ENCODE measurements around the gene KIAA1328. TPM values are rescaled to one million over a fixed set of nuclear protein-coding genes. Genes with fewer than 3 reads are reported as not detected.

The KIAA1328 gene
- total and polyA plus RNA-seq, 9 of the 15 experiments (the other 6 are each of a cell fraction or from before 2014, with no cell fraction given) = 4.0 to 8.6 (median 7.4) TPM

DNA sequence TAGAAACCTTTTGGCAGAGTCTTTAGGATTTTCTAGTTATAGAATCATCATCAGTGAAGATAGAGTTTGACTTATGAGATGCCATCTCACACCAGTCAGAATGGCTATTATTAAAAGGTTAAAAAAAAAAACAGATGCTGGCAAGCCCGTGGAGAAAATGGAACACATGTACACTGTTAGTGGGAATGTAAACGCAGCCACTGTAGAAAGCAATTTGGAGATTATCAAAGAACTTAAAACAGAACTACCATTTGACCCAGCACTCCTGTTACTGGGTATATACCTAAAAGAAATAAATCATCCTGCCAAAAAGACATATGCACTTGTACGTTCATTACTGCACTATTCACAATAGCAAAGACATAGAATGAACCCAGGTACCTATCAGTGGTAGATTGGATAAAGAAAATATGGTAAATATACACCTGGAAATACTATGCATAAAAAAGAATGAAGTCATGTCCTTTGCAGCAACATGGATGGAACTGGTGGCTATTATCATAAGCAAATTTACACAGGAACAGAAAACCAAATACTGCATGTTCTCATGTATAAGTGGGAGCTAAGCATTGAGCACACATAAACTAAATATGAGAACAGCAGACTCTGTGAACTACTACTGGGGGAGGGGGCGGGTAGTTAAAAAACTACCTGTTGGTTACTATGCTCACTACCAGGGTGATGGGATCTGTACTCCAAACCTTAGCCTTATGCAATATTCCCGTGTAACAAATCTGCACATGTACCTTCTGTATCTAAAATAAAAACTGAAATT is 279.0 kb downstream of the KIAA1328 start (continued):
- TF ChIP-seq REST (IDR thresholded peaks at IDR 0.05; ENCODE audit: borderline replicate concordance) (no peak), REST (CRISPR knock-in tag; IDR thresholded peaks at IDR 0.05; ENCODE audit: low read depth) (no peak), NR3C1 (CRISPR knock-in tag; IDR thresholded peaks at IDR 0.05) (no peak), BACH1 (tag; IDR thresholded peaks at IDR 0.05) (no peak), RBM39 (optimal IDR thresholded peaks at IDR 0.05; ENCODE audit: low read depth, low read length) (no peak)
- TF ChIP-seq, protein P1, sequence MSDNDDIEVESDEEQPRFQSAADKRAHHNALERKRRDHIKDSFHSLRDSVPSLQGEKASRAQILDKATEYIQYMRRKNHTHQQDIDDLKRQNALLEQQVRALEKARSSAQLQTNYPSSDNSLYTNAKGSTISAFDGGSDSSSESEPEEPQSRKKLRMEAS (CRISPR knock-in tag; IDR thresholded peaks at IDR 0.05) = no peak
- TF ChIP-seq, protein P2, sequence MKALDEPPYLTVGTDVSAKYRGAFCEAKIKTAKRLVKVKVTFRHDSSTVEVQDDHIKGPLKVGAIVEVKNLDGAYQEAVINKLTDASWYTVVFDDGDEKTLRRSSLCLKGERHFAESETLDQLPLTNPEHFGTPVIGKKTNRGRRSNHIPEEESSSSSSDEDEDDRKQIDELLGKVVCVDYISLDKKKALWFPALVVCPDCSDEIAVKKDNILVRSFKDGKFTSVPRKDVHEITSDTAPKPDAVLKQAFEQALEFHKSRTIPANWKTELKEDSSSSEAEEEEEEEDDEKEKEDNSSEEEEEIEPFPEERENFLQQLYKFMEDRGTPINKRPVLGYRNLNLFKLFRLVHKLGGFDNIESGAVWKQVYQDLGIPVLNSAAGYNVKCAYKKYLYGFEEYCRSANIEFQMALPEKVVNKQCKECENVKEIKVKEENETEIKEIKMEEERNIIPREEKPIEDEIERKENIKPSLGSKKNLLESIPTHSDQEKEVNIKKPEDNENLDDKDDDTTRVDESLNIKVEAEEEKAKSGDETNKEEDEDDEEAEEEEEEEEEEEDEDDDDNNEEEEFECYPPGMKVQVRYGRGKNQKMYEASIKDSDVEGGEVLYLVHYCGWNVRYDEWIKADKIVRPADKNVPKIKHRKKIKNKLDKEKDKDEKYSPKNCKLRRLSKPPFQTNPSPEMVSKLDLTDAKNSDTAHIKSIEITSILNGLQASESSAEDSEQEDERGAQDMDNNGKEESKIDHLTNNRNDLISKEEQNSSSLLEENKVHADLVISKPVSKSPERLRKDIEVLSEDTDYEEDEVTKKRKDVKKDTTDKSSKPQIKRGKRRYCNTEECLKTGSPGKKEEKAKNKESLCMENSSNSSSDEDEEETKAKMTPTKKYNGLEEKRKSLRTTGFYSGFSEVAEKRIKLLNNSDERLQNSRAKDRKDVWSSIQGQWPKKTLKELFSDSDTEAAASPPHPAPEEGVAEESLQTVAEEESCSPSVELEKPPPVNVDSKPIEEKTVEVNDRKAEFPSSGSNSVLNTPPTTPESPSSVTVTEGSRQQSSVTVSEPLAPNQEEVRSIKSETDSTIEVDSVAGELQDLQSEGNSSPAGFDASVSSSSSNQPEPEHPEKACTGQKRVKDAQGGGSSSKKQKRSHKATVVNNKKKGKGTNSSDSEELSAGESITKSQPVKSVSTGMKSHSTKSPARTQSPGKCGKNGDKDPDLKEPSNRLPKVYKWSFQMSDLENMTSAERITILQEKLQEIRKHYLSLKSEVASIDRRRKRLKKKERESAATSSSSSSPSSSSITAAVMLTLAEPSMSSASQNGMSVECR (CRISPR knock-in tag; IDR thresholded peaks at IDR 0.05) = no peak
- TF ChIP-seq, protein P3, sequence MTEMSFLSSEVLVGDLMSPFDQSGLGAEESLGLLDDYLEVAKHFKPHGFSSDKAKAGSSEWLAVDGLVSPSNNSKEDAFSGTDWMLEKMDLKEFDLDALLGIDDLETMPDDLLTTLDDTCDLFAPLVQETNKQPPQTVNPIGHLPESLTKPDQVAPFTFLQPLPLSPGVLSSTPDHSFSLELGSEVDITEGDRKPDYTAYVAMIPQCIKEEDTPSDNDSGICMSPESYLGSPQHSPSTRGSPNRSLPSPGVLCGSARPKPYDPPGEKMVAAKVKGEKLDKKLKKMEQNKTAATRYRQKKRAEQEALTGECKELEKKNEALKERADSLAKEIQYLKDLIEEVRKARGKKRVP (CRISPR knock-in tag; IDR thresholded peaks at IDR 0.05) = no peak

All from K562 (cell line).